Astrocyte (in vitro differentiated cells and primary cell): ENCODE measurements around the gene LPO. TPM values are rescaled to one million over a fixed set of nuclear protein-coding genes. Genes with fewer than 3 reads are reported as not detected.

Experiments used
- DNase-seq: peaks from one replicate; pipeline ENCODE4 v3.0.0-alpha.2; 2010; ENCODE audit warnings: low read depth
- FAIRE-seq: peaks from 2 replicates; lab custom pipeline; 2011; peaks lifted over from hg19 to GRCh38; lab: Jason Lieb, UNC
- H2AFZ ChIP-seq: 2 replicates; pipeline ENCODE4 v1.6.0; 2012; ENCODE audit warnings: low read depth, low read length, inconsistent platforms
- H3K27ac ChIP-seq: 2 replicates; pipeline ENCODE4 v1.5.1; 2011; ENCODE audit warnings: low read depth, low read length, inconsistent platforms
- H3K27me3 ChIP-seq: 2 replicates; pipeline ENCODE4 v1.6.0; 2011; ENCODE audit warnings: low read length, inconsistent platforms; ENCODE audit not compliant: insufficient read depth
- H3K36me3 ChIP-seq: 2 replicates; pipeline ENCODE4 v1.5.1; 2011; ENCODE audit warnings: low read length, inconsistent platforms; ENCODE audit not compliant: insufficient read depth
- H3K4me1 ChIP-seq: 2 replicates; pipeline ENCODE4 v1.5.1; 2011; ENCODE audit warnings: low read length, inconsistent platforms; ENCODE audit not compliant: insufficient read depth
- H3K4me2 ChIP-seq: 2 replicates; pipeline ENCODE4 v1.6.0; 2012; ENCODE audit warnings: low read length, inconsistent platforms
- H3K4me3 ChIP-seq: 2 replicates; pipeline ENCODE4 v1.5.1; 2011; ENCODE audit warnings: low read depth, mild to moderate bottlenecking, low read length, inconsistent platforms; ENCODE audit not compliant: insufficient read depth
- H3K79me2 ChIP-seq: 2 replicates; pipeline ENCODE4 v1.6.0; 2012; ENCODE audit warnings: mild to moderate bottlenecking, low read length, inconsistent platforms; ENCODE audit not compliant: insufficient read depth
- H3K9ac ChIP-seq: 2 replicates; pipeline ENCODE4 v1.6.0; 2012; ENCODE audit warnings: mild to moderate bottlenecking, low read length, inconsistent platforms
- H3K9me3 ChIP-seq: 2 replicates; pipeline ENCODE4 v1.5.1; 2012; ENCODE audit warnings: low read depth, mild to moderate bottlenecking, low read length, inconsistent platforms; ENCODE audit not compliant: insufficient read depth
- H4K20me1 ChIP-seq: 2 replicates; pipeline ENCODE4 v1.6.0; 2012; ENCODE audit warnings: low read length, inconsistent platforms; ENCODE audit not compliant: insufficient read depth
- H3K27ac Mint-ChIP-seq: one replicate; pipeline ENCODE4 v1.8.0; 2021; ENCODE audit warnings: mild to moderate bottlenecking, mixed read lengths; ENCODE audit not compliant: unreplicated experiment
- H3K27me3 Mint-ChIP-seq: one replicate; pipeline ENCODE4 v1.8.0; 2021; ENCODE audit warnings: low read depth, mixed read lengths; ENCODE audit not compliant: unreplicated experiment
- H3K36me3 Mint-ChIP-seq: one replicate; pipeline ENCODE4 v1.8.0; 2021; ENCODE audit warnings: low read depth, mixed read lengths; ENCODE audit not compliant: unreplicated experiment
- H3K4me1 Mint-ChIP-seq: one replicate; pipeline ENCODE4 v1.8.0; 2021; ENCODE audit warnings: low read depth, mixed read lengths; ENCODE audit not compliant: unreplicated experiment
- H3K4me3 Mint-ChIP-seq: one replicate; pipeline ENCODE4 v1.8.0; 2021; ENCODE audit warnings: mild to moderate bottlenecking, moderate library complexity, mixed read lengths; ENCODE audit not compliant: unreplicated experiment
- H3K9me3 Mint-ChIP-seq: one replicate; pipeline ENCODE4 v1.8.0; 2021; ENCODE audit warnings: mild to moderate bottlenecking, mixed read lengths; ENCODE audit not compliant: unreplicated experiment
- CTCF ChIP-seq: IDR thresholded peaks from 2 replicates; pipeline ENCODE4 v1.5.1; 2011; ENCODE audit warnings: low read depth, mild to moderate bottlenecking, inconsistent platforms, low read length, moderate library complexity; ENCODE audit not compliant: insufficient read depth
- EZH2 ChIP-seq: IDR thresholded peaks from 2 replicates; pipeline ENCODE4 v1.6.1; 2012; ENCODE audit warnings: mild to moderate bottlenecking, low read length, inconsistent platforms; ENCODE audit not compliant: insufficient read depth
- total RNA-seq: library from RNA; stranded (reverse); gene quantifications from 2 replicates; pipeline ENCODE4 v1.2.1, GENCODE V29; 2021

The LPO gene
- total RNA-seq, 1 donor from 2014 or later, result not detected

- H3K9me3 Mint-ChIP-seq, result no peaks in the 10 kb centered on the region
- Histone ChIP-seq H3K79me2 (no peaks in the 10 kb centered on the region), H3K36me3 (no peaks in the 10 kb centered on the region), H3K4me1 (no peaks in the 10 kb centered on the region), H3K4me3 (no peak overlapping the region), H3K9me3 (no peaks in the 10 kb centered on the region), H4K20me1 (no peaks in the 10 kb centered on the region), H2AFZ (no peak overlapping the region), H3K9ac (no peak overlapping the region), H3K27me3 (peaks cover 3% of the 10 kb centered on the region), H3K4me2 (no peak overlapping the region), H3K27ac (no peak overlapping the region)
- H3K36me3 Mint-ChIP-seq, result no peaks in the 10 kb centered on the region
- no peak for TF ChIP-seq EZH2
- TF ChIP-seq CTCF, result no peak
- no peak for FAIRE-seq
- no peak overlapping the region for H3K4me3 Mint-ChIP-seq
- H3K4me1 Mint-ChIP-seq, result no peaks in the 10 kb centered on the region
- no peak overlapping the region for H3K27ac Mint-ChIP-seq
- no peak for DNase-seq
- peaks cover 63% of the 10 kb centered on the region for H3K27me3 Mint-ChIP-seq
Observed at GRCh38 chr17:58273453-58274104, 35.2 kb downstream of the LPO start.

DNA sequence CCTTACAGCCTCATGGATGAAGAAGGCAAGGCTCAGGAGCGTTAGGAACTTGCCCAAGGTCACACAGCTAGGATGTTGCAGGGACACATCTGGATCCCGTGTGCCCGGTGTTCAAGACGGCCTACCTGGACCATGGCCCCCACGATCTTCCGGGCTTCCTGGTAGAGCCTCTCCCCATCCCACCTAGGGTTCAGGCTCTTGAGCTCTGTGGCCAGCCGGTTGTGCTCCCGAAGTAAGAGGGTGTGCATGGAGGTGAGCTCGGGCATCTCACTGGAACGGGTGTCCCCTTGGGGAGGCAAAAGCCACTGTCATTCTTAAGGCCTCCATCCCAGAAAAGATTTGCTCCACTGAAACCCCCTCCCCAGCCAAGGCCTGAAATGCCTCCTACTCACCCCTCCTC is 37.0 kb downstream of the LPO start:
- TF ChIP-seq EZH2 (no peak), CTCF (no peak)
- Histone ChIP-seq H3K9ac (no peak overlapping the region), H3K27ac (no peak overlapping the region), H4K20me1 (no peaks in the 10 kb centered on the region), H3K27me3 (peaks cover 8% of the 10 kb centered on the region), H3K36me3 (no peaks in the 10 kb centered on the region), H2AFZ (no peak overlapping the region), H3K4me3 (no peak overlapping the region), H3K4me1 (no peaks in the 10 kb centered on the region), H3K79me2 (no peaks in the 10 kb centered on the region), H3K4me2 (no peak overlapping the region), H3K9me3 (no peaks in the 10 kb centered on the region)
- FAIRE-seq (no peak), DNase-seq (no peak)
- H3K9me3 Mint-ChIP-seq, result no peaks in the 10 kb centered on the region
- H3K4me3 Mint-ChIP-seq, result no peak overlapping the region
- H3K27ac Mint-ChIP-seq, result no peak overlapping the region
- H3K27me3 Mint-ChIP-seq, result peaks cover 57% of the 10 kb centered on the region
- H3K36me3 Mint-ChIP-seq, result no peaks in the 10 kb centered on the region
- H3K4me1 Mint-ChIP-seq, result no peaks in the 10 kb centered on the region

GRCh38 chr17:58276423-58276822 is 38.0 kb downstream of the LPO start:
- no peak for FAIRE-seq

More at GRCh38 chr17:58276423-58276822, 38.0 kb downstream of the LPO start:
- H3K4me3 ChIP-seq, result no peak overlapping the region
- Mint-ChIP-seq H3K27ac (no peak overlapping the region), H3K27me3 (peaks cover 54% of the 10 kb centered on the region), H3K4me3 (no peak overlapping the region), H3K9me3 (no peaks in the 10 kb centered on the region), H3K4me1 (no peaks in the 10 kb centered on the region), H3K36me3 (no peaks in the 10 kb centered on the region)
- H3K9me3 ChIP-seq, result no peaks in the 10 kb centered on the region
- no peaks in the 10 kb centered on the region for H3K36me3 ChIP-seq
- no peak overlapping the region for H3K27ac ChIP-seq
- peaks cover 11% of the 10 kb centered on the region for H3K27me3 ChIP-seq
- H2AFZ ChIP-seq, result no peak overlapping the region
- H4K20me1 ChIP-seq, result no peaks in the 10 kb centered on the region
- no peaks in the 10 kb centered on the region for H3K79me2 ChIP-seq
- H3K4me2 ChIP-seq, result no peak overlapping the region
- TF ChIP-seq CTCF, result no peak
- TF ChIP-seq EZH2, result no peak
- no peak overlapping the region for H3K9ac ChIP-seq
- H3K4me1 ChIP-seq, result no peaks in the 10 kb centered on the region
- DNase-seq, result no peak
